ENCODE data around the gene IRGQ.

The IRGQ gene

DNA sequence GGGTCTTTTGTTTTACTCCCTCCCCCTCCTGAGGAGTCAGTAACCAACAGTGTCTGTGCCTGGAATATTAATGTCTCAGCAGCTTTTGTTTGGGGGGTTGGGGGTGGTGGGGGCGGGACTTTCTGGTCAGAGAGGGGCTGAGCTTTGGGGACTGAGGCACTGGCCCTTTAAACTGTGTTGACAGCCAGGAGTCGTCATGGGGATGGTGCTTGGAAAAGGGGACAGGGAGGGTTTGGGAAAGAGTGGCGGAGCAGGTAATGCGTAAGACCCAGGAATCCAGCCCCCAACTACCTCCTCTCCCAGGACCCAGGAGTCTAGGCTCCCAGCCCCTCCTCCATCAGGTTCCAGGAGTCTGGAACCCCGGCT lies 38.6 kb upstream of the IRGQ start:
- H3K4me3 ChIP-seq (ENCODE audit: low read depth, low read length): no peak overlapping the region
- no peak for DNase-seq (ENCODE audit: low read depth)
- in situ Hi-C loops (cut with HindIII; ENCODE audit: low sequenced_read_pairs): no loop called here
- TF ChIP-seq, protein P1, sequence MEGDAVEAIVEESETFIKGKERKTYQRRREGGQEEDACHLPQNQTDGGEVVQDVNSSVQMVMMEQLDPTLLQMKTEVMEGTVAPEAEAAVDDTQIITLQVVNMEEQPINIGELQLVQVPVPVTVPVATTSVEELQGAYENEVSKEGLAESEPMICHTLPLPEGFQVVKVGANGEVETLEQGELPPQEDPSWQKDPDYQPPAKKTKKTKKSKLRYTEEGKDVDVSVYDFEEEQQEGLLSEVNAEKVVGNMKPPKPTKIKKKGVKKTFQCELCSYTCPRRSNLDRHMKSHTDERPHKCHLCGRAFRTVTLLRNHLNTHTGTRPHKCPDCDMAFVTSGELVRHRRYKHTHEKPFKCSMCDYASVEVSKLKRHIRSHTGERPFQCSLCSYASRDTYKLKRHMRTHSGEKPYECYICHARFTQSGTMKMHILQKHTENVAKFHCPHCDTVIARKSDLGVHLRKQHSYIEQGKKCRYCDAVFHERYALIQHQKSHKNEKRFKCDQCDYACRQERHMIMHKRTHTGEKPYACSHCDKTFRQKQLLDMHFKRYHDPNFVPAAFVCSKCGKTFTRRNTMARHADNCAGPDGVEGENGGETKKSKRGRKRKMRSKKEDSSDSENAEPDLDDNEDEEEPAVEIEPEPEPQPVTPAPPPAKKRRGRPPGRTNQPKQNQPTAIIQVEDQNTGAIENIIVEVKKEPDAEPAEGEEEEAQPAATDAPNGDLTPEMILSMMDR (IDR thresholded peaks at IDR 0.05; ENCODE audit: low read depth, low read length, missing control alignments): no peak

DNA sequence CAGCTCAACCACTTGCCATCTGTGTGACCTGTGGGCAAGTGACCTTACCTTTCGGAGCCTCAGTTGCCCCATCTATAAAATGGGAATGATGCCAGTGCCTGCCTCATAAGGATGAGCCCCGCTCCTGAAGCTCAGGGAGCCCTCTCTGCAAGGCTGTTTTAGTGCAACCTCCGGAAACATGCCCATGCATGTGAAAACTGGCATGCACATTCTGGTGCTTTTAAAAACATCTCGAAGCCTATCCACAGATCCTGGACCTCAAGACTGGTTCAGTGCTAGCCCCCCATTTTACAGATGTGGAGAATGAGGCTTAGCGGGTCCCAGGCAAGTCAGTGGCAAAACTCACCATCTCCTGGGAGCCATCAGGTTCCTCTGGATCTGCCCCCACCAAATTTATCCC lies 38.1 kb upstream of the IRGQ start:
- H3K4me3 ChIP-seq (ENCODE audit: low read depth, low read length): no peak overlapping the region
- in situ Hi-C loops (cut with HindIII; ENCODE audit: low sequenced_read_pairs): no loop called here
- TF ChIP-seq, protein P1 (IDR thresholded peaks at IDR 0.05; ENCODE audit: low read depth, low read length, missing control alignments): no peak
- no peak for DNase-seq (ENCODE audit: low read depth)

DNA sequence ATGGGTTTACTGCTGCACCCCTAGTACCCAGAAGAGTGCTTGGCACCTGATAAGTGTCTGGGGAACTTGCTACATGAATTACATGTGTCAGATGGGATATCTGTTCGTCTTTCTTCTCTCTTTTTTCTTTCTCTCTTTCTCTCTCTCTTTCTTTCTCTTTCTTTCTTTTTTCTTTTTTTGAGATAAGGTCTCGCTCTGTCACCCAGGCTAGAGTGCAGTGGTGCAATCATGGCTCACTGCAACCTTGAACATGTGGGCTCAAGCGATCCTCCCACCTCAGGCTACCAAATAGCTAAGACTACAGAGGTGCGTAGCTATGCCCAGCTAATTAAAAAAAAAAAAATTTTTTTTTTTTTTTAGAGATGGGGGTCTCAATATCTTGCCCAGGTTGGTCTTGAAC lies 37.6 kb upstream of the IRGQ start:
- no peak for DNase-seq (ENCODE audit: low read depth)
- in situ Hi-C loops (cut with HindIII; ENCODE audit: low sequenced_read_pairs): no loop called here
- no peak overlapping the region for H3K4me3 ChIP-seq (ENCODE audit: low read depth, low read length)
- TF ChIP-seq, protein P1 (IDR thresholded peaks at IDR 0.05; ENCODE audit: low read depth, low read length, missing control alignments): no peak

DNA sequence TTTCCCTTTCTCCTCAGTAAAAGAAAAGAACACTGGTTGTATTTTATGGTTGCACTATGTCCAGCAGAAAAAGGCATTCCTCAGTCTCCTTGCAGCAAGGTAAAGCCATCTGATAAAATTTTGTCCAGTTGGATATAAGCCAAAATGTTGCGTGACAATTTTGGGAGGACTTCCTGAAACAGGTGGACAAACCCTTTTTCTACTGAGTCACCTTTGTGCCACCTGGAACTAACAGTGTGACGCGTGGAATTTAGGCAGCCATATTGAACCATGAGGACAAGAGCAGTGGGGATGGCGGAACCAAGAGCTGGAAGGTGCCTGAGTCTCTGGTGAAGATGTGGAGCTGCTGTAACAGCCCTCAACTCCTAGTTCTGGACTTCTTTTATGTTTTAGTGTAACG lies 35.6 kb upstream of the IRGQ start:
- DNase-seq (ENCODE audit: low read depth): no peak
- in situ Hi-C loops (cut with HindIII; ENCODE audit: low sequenced_read_pairs): no loop called here
- TF ChIP-seq, protein P1 (IDR thresholded peaks at IDR 0.05; ENCODE audit: low read depth, low read length, missing control alignments): no peak
- no peak overlapping the region for H3K4me3 ChIP-seq (ENCODE audit: low read depth, low read length)

DNA sequence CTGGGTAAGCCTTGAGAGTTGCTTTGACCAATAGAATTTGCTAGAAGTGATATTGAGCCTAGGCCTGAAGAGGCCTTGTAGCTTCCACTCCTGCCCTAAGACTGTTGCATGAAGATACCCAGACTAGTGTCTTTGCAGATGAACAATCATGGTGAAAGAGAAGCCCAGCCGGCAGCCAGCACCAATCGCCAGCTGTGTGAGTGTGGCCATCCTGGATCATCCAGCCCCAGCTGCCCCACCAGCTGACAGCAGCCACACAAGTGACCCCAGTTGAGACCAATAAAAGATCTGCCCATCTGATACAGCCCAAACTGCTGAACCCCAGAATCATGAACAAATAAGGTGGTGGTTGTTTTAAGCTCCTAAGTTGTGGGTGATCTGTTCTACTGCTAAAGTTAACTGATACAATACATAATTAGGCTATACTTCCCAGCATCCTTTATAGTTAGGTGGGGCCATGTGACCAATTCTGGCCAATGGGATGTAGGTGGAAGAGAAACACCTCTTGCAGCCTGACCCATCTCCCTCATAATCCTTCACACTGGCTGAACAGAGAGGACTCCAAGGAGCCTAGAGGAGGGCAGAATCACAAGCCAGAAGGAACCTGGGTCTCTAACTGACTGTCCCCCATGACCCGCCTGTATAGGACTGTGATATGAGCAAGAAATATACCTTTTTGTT lies 32.9 kb upstream of the IRGQ start:
- in situ Hi-C loops (cut with HindIII; ENCODE audit: low sequenced_read_pairs): no loop called here
- DNase-seq (ENCODE audit: low read depth): no peak
- H3K4me3 ChIP-seq (ENCODE audit: low read depth, low read length): no peak overlapping the region
- TF ChIP-seq, protein P1 (IDR thresholded peaks at IDR 0.05; ENCODE audit: low read depth, low read length, missing control alignments): no peak

DNA sequence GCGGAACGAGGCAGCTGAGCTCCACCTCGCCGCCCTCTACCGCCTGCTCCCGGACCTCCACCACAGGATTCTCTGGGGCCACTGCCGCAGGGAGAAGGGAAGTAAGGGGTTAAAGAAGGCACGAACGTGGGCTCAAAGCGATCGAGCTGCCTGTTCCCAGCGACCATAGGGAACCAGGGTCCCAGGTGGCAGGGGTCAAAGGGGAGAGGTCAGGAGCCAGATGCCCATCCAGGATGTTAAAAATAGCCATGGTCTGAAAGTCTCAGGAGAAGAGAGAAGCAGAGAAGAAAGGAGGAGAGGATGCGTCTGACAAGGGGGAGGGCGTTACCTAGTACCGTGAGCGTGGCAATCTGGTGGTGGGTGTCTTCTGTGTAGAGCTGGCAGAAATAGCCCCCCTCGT lies 30.9 kb upstream of the IRGQ start:
- DNase-seq (ENCODE audit: low read depth): no peak
- TF ChIP-seq, protein P1 (IDR thresholded peaks at IDR 0.05; ENCODE audit: low read depth, low read length, missing control alignments): no peak
- no peak overlapping the region for H3K4me3 ChIP-seq (ENCODE audit: low read depth, low read length)
- in situ Hi-C loops (cut with HindIII; ENCODE audit: low sequenced_read_pairs): no loop called here
